Measurements from ENCODE around the gene SPAM1.
"Not testable (repeated sequence)": the region's sequence is repeated elsewhere in the genome, so short reads cannot be mapped to it uniquely, and the experiment has no call there.

The SPAM1 gene

DNA sequence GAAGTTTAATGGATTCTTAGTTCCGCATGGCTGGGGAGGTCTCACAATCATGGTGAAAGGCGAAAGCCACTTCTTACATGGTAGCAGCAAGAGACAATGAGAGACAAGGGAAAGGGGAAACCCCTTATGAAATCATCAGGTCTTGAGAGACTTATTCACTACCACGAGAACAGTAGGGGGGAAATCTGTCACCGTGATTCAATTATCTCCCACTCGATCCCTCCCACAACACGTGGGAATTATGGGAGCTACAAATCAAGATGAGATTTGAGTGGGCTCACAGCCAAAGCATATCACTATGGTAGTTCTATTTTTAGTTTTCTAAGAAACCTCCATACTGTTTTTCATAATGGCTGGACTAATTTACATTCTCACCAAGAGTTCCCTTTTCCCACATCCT, 36.7 kb downstream of the SPAM1 start:
- no peak for DNase-seq

DNA sequence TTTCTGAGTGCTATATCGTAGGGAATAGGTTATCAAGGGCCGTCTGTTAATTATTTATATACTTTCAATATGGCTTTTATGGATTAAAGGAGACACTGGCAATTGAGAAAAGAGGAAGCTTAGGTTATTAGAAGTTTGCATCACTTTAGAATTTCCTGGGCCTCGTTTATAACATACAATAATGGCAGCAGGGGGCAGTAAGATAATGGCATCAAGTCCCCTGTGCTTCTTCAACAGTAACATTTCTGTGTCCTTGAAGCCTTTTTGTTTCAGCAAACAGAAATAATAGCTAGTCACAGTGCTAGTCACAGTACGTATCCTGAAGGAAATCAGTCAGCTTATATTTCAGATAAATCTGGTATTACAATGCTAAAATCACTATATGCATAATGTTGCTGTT, 41.9 kb downstream of the SPAM1 start:
- no peak for DNase-seq

- DNase-seq, result no peak
Observed at GRCh38 chr7:123972045-123972444, 47.0 kb downstream of the SPAM1 start.

DNA sequence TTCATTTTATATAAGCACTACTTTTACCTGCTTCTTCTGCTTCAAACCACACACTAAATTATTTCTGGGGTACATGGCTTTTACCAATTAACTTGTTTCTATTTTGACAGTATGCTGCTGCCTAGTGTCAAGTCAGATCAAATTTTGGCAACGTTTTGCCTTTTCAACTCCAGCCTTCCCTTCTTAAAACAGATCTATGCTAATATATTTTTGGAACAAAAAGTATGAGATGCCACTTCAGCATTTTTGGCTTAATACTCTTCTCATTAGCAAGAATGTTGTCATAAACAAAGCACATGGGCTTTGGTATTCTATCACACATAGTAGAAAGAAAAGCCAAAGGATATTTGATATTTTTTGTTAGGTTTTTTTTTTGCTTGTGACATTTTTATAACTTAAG, 47.8 kb downstream of the SPAM1 start:
- DNase-seq, result no peak

GRCh38 chr7:123974326-123974908, 49.4 kb downstream of the SPAM1 start:
- DNase-seq, result no peak

- DNase-seq, result no peak
Observed at GRCh38 chr7:123975084-123975483, 50.0 kb downstream of the SPAM1 start.

DNA sequence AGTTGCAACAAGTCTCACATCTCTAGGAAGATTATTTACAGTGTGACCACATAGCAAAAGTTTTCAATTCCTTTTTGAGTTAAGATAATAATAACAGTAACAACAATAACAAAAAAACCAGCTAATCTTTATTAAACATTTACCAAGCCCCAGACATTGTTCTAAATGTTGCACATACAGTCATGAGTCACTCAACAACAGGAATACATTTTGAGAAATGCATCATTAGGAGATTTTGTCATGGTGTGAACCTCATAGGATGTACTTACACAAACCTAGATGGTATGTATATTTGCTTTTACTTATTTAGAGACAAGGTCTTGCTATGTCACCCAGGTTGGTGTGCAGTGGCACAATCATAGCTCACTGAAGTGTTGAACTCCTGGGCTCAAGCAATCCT, 52.0 kb downstream of the SPAM1 start:
- no peak for DNase-seq

- DNase-seq, result no peak
Observed at GRCh38 chr7:123979876-123980275, 54.8 kb downstream of the SPAM1 start.

DNA sequence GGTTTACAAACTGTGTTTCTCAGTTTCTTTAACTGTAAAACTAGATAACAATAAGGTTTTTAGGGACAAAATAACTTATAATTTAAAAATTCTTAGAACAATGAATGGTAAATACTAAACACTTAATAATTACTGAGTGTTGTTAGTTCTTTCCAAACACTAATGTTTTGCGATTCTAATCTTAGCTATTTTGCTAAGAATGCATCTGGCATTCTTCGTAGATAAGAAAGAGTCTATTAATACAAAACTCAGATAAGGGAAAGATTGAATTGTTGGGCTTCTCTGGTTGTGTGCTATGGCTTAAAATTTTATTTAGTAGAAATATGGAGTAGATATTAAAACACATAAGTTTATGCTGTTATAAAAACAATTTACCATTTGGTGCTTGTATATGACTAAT, 62.4 kb downstream of the SPAM1 start:
- DNase-seq, result no peak

- DNase-seq, result no peak
Observed at GRCh38 chr7:123992913-123993518, 68.0 kb downstream of the SPAM1 start.

DNA sequence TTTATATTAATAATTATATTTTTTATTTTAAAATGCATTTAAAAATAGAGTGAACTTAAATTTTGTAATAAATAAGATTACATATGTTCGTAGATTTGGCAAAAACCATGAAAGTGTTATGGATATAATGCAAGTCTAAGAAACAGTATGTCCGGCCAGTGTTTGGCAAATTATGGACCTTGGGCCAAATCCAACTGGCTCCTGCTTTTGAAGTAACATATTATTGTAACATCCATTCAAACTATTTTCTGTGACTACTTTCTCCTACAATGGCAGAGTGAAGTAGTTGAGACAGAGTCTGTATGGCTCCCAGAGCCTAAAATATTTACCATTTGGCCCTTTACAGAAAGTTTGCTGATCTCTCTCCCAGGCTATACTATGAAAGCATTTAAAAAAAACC, 69.0 kb downstream of the SPAM1 start:
- no peak for DNase-seq

DNA sequence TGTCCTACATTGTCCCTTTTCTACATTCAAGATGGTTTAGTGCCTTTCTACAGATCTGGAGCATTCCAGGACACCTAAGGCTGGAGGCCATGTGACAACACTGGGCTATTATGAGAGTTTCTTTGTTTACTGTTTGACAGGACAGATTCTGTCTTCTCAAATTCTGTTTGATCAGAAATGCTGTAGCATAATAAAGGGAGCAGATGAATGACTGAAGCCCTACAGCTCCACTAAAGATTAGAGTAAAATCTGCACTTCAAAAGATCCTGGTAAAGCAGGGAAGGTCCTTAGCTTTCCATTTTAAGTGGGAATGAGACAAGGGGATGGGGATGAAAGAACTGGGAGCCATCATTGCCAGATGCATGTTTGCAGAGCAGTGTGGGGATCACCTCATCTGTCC, 69.4 kb downstream of the SPAM1 start:
- DNase-seq, result no peak

DNA sequence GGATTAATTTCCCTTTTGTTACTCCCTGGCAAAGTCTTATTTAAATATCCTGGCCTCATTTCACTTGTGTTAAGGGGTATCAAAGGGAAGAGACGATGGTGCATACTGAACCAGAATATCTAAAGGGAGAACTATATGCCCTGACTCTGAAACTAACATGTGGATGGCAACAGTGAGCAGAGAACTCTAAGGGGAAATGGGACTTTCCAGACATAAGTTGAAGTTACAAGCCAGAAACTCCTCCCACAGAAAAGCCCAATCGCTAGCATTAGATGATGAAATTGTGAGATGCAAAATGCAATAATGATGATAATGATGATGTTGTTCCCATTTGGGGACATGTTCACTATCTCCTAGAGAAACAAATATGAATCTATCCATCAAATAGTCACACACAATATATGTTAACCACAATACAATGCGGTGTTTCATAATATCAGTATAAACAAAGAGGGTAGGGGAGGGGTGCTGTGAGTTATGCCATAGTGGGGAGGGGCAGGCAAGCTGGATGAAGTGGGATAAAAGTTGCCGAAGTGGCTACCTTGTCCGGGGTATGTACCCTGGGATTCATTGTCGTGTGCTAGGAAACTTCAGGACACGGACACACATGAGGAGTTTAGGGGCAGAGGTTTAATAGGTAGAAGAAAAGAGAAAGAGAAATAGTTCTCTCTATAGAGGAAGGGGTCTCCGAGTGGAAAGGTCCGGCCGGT, 70.7 kb downstream of the SPAM1 start:
- DNase-seq, result no peak

- DNase-seq, result no peak
Observed at GRCh38 chr7:123996327-123996625, 71.2 kb downstream of the SPAM1 start.

GRCh38 chr7:123998921-123999320, 73.9 kb downstream of the SPAM1 start:
- DNase-seq, result no peak

DNA sequence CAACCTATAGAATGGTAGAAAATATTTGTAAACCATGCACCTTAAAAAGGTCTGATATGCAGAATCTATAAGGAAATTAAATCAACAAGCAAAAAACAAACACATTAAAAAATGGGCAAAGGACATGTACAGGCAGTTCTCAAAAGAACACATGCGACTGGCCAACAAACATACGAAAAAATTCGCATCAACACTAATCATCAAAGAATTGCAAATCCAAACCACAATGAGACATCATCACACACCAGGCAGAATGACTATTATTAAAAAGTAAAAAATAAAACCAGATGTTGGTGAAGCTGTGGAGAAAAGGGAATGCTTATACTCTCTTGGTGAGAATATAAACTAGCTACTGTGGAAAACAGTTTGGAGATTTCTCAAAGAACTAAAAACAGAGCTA, 74.7 kb downstream of the SPAM1 start:
- no peak for DNase-seq

DNA sequence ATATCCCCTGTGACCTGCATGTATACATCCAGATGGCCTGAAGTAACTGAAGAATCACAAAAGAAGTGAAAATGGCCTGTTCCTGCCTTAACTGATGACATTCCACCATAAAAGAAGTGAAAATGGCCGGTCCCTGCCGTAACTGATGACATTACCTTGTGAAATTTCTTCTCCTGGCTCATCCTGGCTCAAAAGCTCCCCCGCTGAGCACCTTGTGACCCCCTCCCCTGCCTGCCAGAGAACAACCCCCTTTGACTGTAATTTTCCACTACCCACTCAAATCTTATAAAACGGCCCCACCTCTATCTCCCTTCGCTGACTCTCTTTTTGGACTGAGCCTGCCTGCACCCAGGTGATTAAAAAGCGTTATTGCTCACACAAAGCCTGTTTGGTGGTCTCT, 83.3 kb downstream of the SPAM1 start:
- not testable (repeated sequence) for DNase-seq

DNA sequence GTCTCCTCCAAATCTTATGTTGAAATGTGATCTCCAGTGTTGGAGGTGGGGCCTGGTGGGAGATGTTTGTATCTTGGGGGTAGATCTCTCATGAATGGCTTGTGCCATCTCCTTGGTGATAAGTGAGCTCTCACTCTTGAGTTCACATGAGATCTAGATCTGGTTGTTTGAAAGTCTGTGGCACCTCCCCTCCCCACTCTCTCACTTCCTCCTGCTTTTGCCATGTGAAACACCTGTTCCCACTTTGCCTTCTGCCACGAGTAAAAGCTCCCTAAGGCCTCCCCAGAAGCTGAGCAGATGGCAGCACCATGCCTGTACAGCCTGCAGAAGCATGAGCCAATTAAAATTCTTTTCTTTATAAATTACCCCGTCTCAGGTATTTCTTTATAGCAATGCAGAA, 84.3 kb downstream of the SPAM1 start:
- DNase-seq, result no peak
